Mammary epithelial cell (primary cell): ENCODE data around the gene BCAS3.

Source experiments
- CTCF ChIP-seq, 2 donors: IDR thresholded peaks in 1 of 2; conservative IDR thresholded peaks in 1 of 2; 2 replicates each; pipeline ENCODE4 v1.5.1; 2011 to 2012; ENCODE audit warnings: inconsistent platforms in 2 of 2, low read length in 2 of 2, mild to moderate bottlenecking in 2 of 2, control low read depth in 1 of 2, low read depth in 1 of 2; ENCODE audit not compliant: insufficient read depth in 1 of 2; ENCODE audit errors: extremely low read depth in 1 of 2
- EZH2 ChIP-seq: IDR thresholded peaks from 2 replicates; pipeline ENCODE4 v1.6.1; 2012; ENCODE audit warnings: low read length, inconsistent platforms, borderline replicate concordance

- no peak for TF ChIP-seq CTCF (conservative IDR thresholded peaks at IDR 0.05 in 1 of 2, IDR thresholded peaks at IDR 0.05 in 1 of 2; ENCODE audit: extremely low read depth in 1 of 2, insufficient read depth in 1 of 2, low read depth in 1 of 2, low read length in 2 of 2)
- TF ChIP-seq EZH2: no peak
Observed at GRCh38 chr17:61124562-61124961, 446.9 kb downstream of the BCAS3 start.
